Activated CD4-positive, alpha-beta memory T cell treated with anti-CD3 and anti-CD28 coated beads, Interleukin-2, amount 10 ng/mL, durations not matched to agents 7 days and 5 days (primary cell): ENCODE measurements around the gene GLI3. TPM values are rescaled to one million over a fixed set of nuclear protein-coding genes. Genes with fewer than 3 reads are reported as not detected.

Experiments used
- CTCF ChIA-PET: fragments of 350-600 bp; sonication (Branson Sonifier 250); formaldehyde crosslinking; loops from one replicate; lab custom pipeline; 2021; ENCODE audit warnings: antibody characterized with exemption, inconsistent platforms; lab: Charles Lee
- POLR2A ChIA-PET: fragments of 350-600 bp; sonication (Branson Sonifier 250); formaldehyde crosslinking; loops from one replicate; lab custom pipeline; 2021; ENCODE audit warnings: antibody characterized with exemption; lab: Charles Lee
- DNase-seq: peaks from one replicate; pipeline ENCODE4 v3.0.0-alpha.2; 2020
- H3K27ac Mint-ChIP-seq: one replicate; pipeline ENCODE4 v1.8.0; 2021; ENCODE audit warnings: mild to moderate bottlenecking, mixed read lengths
- H3K27me3 Mint-ChIP-seq: one replicate; pipeline ENCODE4 v1.8.0; 2021; ENCODE audit warnings: mixed read lengths
- H3K36me3 Mint-ChIP-seq: one replicate; pipeline ENCODE4 v1.8.0; 2021; ENCODE audit warnings: low read depth, mixed read lengths
- H3K4me1 Mint-ChIP-seq: one replicate; pipeline ENCODE4 v1.8.0; 2021; ENCODE audit warnings: mixed read lengths
- H3K4me3 Mint-ChIP-seq: one replicate; pipeline ENCODE4 v1.8.0; 2021; ENCODE audit warnings: mild to moderate bottlenecking, mixed read lengths
- H3K9me3 Mint-ChIP-seq: one replicate; pipeline ENCODE4 v1.8.0; 2021; ENCODE audit warnings: mixed read lengths
- total RNA-seq, 2 experiments: library from RNA; stranded (reverse); gene quantifications; one replicate each; pipeline ENCODE4 v1.2.3, GENCODE V29; 2021

Gene GLI3
- total RNA-seq, 2 experiments from 2014 or later: not detected

DNA sequence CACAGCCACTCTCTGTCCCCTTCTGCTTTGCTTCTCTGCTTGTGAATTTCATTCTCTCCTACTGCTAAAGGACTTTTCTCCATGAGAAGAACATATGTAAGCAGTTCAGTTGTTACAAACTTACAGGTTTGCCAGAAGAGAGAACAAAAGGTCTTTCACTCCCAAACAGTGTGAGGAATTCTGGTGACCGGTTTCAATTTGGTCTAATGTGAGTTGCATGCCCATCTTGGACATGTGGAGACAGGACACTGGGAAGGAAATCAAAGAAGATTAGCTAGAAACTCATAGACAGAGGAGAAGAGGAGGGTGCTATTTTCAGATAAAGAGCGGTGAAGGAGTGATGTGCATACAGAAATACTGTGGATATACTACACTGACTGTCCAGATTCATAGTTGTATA lies 324.6 kb downstream of the GLI3 start:
- Mint-ChIP-seq H3K27me3 (peaks cover 8% of the 10 kb centered on the region), H3K27ac (no peak overlapping the region), H3K36me3 (no peaks in the 10 kb centered on the region), H3K4me3 (no peak overlapping the region), H3K4me1 (no peaks in the 10 kb centered on the region), H3K9me3 (no peaks in the 10 kb centered on the region)
- no peak for DNase-seq
- ChIA-PET POLR2A (no interaction called here), CTCF (interaction anchor here (1.3 kb wide), 1 partner anchor 31 kb away, joined by 3 read pairs; no protein-coding TSS in a partner anchor)

DNA sequence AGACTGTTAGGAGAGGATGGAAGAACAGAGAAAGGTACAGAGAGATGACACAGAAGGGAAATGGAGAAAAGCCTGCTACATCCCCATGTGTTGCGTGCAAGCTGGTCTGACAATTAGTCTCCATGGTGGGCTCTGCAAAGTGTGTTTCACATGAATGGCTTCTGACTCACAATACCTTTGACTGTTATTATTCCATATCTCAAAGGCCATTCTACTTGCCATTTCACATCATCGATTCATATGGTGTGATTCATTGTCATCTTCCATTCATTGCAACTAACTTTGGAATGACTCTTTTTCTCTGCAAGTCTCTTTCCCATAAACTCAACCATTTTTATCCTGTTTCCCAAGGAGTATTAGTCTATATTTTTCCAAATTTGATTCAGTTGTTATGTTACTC lies 325.2 kb downstream of the GLI3 start:
- no peak for DNase-seq
- Mint-ChIP-seq H3K9me3 (no peaks in the 10 kb centered on the region), H3K27ac (no peak overlapping the region), H3K4me1 (no peaks in the 10 kb centered on the region), H3K4me3 (no peak overlapping the region), H3K27me3 (peaks cover 8% of the 10 kb centered on the region), H3K36me3 (no peaks in the 10 kb centered on the region)
- ChIA-PET CTCF (interaction anchor here (1.3 kb wide), 1 partner anchor 32 kb away, joined by 3 read pairs; no protein-coding TSS in a partner anchor), POLR2A (no interaction called here)
